Mucosa of gallbladder (tissue), 1 donor: Measurements from ENCODE around the gene OR52B4. TPM values are rescaled to one million over a fixed set of nuclear protein-coding genes. Genes with fewer than 3 reads are reported as not detected.
"Not testable (repeated sequence)": the region's sequence is repeated elsewhere in the genome, so short reads cannot be mapped to it uniquely, and the experiment has no call there.

Source experiments
- DNase-seq: peaks from one replicate; pipeline ENCODE4 v3.0.0-alpha.2; 2020; ENCODE audit warnings: low spot score
- total RNA-seq: library from RNA; stranded (reverse); gene quantifications from one replicate; pipeline ENCODE4 v1.2.1, GENCODE V29; 2021
- donor health status: DM: no; HTN: no; CAD: no.

OR52B4 gene
- total RNA-seq = not detected

- DNase-seq = no peak
Measured at GRCh38 chr11:4368286-4368685, at the start of gene OR52B4. Gene OR52B4, minus strand, starts transcription at chr11:4368386. Its CDS starts 91 bp downstream, at chr11:4368295.

- DNase-seq = no peak
Measured at GRCh38 chr11:4416816-4417215, 48.6 kb upstream of the OR52B4 start.

GRCh38 chr11:4416306-4416705 lies 48.1 kb upstream of the OR52B4 start:
- no peak for DNase-seq

- not testable (repeated sequence) for DNase-seq
Measured at GRCh38 chr11:4406206-4406605, 38.0 kb upstream of the OR52B4 start.

- no peak for DNase-seq
Measured at GRCh38 chr11:4393858-4394223, 25.7 kb upstream of the OR52B4 start.

GRCh38 chr11:4393209-4393857 lies 25.1 kb upstream of the OR52B4 start, which contains the start of gene TRIM21:
Gene TRIM21, minus strand, starts transcription at chr11:4393702. Its CDS starts 3,293 bp downstream, at chr11:4390409.
- peak; percentile 89 for DNase-seq

GRCh38 chr11:4388221-4388620 lies 20.0 kb upstream of the OR52B4 start:
- no peak for DNase-seq

- no peak for DNase-seq
Measured at GRCh38 chr11:4385978-4386740, 18.0 kb upstream of the OR52B4 start.

GRCh38 chr11:4381901-4382300 lies 13.7 kb upstream of the OR52B4 start:
- DNase-seq = no peak

- no peak for DNase-seq
Measured at GRCh38 chr11:4375431-4376140, 7.4 kb upstream of the OR52B4 start.

GRCh38 chr11:4370166-4370565 lies 2.0 kb upstream of the OR52B4 start:
- no peak for DNase-seq

GRCh38 chr11:4348142-4348541 lies 20.0 kb downstream of the OR52B4 start:
- not testable (repeated sequence) for DNase-seq

GRCh38 chr11:4345366-4345765 lies 22.8 kb downstream of the OR52B4 start:
- DNase-seq = not testable (repeated sequence)

GRCh38 chr11:4334356-4334755 lies 33.8 kb downstream of the OR52B4 start:
- DNase-seq = not testable (repeated sequence)

Other genes with a start within 250 kb of the OR52B4 start
- gene TRIM21, start 25.3 kb upstream of the OR52B4 start, total RNA-seq = 21.7 TPM
- not detected for gene OR52K2, start 80.9 kb upstream of the OR52B4 start, total RNA-seq
- gene OR52K1, start 114.3 kb upstream of the OR52B4 start, total RNA-seq = 0.06 TPM
- not detected for gene OR52M1, start 176.8 kb upstream of the OR52B4 start, total RNA-seq
- not detected for gene OR52I2, start 213.4 kb upstream of the OR52B4 start, total RNA-seq
- gene OR52I1, start 225.7 kb upstream of the OR52B4 start, total RNA-seq = not detected
- gene TRIM68, start 239.8 kb upstream of the OR52B4 start, total RNA-seq = 24.6 TPM